Left forelimb (tissue), 1 donor: ENCODE results near the gene COL4A3.
A peak's percentile ranks its signal among the peaks of the same experiment; 100 is the strongest.

ENCODE experiments used
- DNase-seq: peaks from one replicate; pipeline ENCODE4 v3.0.0-alpha.2; 2018; ENCODE audit warnings: low spot score

COL4A3 gene

DNA sequence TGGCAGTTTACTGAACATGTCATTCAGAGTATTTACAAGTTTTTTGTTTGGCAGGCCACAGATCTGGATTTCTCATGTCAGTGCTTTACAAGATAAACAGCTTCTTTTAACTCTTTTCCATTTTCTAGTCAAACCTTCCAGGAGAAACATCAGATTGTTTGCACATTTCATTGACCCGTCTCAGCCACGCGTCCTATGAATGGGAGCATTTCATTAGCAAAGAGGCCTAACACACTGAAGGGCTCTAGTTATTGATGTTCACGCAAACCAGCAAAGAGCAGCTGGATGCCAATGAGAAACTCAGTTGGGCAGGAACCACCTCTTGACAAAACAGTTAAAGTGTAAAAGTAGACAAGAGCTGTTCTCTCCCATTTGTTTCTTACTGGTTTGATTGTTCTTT lies 131.4 kb downstream of the COL4A3 start:
- no peak for DNase-seq

DNA sequence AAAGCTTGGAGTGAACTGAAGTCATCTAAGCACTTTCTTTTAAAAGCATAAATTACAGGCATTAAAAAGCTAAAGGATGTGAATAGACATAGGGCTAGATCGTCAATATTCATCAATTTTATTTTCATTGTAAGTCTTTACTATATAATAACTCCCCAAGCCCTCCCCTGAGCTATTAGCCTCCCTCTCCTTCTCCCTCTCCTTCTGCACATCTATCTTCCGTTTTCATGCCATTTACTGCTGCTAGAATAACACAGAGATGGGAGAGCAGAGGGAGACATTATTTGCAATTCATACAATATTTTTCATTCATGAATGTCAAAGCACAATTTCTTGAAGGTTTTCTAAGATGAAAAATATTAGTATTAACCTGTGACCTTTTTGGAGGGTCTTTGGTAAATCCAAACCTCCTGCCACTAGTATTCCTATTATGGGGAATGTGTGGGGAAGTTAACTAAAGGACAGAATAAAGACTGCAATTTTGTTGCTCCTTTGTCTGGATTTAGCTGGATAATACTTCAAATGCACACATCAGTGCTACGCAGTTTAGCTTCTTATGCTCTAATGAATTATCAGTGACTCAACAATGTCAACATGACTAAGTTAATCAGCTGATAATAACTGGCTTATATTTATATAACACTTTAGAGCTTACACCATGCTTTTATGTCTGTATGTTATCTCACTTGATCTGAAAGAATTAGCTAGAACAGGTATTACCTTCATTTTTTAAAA lies 132.4 kb downstream of the COL4A3 start:
- DNase-seq = no peak

DNA sequence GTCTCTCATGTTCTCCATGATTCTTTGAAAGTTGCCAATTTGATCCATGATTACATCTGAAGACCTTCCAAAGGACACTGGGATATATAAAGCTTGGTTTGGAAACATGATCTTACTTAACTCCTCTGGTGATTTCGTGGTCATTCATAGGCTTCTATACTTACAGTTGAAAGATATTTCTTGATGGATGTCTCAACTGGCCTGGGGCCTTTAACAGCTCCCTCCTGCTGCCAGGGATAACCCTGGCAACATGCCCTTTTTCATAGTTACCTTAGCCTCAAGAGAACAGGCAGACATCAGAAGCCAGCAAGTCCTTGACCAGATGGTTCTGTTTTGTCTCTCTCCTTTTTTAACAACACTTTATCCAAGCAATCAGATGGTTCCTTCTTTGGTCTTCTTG lies 137.1 kb downstream of the COL4A3 start:
- no peak for DNase-seq

DNA sequence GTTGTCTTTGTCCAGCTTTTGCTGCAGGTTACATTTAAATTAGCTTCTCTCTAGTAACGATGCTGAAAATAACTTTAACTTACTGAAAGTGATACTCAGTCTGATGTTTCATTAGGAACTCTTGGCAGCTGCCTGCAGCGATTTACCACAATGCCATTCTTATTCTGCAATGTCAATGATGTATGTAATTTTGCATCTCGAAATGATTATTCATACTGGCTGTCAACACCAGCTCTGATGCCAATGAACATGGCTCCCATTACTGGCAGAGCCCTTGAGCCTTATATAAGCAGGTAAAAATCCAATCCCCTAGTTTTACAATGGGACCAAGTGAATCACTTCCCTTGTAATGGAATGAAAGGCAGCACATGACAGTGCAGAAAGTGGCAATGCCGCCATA lies 144.4 kb downstream of the COL4A3 start:
- no peak for DNase-seq

GRCh38 chr2:227310756-227311110 lies 146.3 kb downstream of the COL4A3 start:
- DNase-seq = no peak

- no peak for DNase-seq
These were observed 147.6 kb downstream of the COL4A3 start for GRCh38 chr2:227311861-227312506.

DNA sequence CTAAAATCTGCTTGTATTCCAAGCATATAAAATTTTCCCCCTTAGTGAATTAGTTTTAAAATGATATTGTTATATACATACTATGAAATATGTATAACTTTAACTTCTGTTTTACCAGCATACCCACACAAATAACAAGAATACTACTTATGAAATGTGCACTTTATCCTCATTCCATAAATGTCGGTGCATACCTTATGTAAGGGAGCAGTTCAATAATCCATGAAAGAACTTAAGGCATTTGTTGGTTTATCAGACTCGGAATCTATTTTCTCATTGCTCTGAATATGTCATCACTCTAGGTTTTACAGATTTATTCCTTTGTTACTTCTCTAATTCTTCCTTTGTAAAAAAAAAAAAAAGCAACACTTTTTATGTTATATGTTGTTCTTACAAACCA lies 148.2 kb downstream of the COL4A3 start:
- no peak for DNase-seq

DNA sequence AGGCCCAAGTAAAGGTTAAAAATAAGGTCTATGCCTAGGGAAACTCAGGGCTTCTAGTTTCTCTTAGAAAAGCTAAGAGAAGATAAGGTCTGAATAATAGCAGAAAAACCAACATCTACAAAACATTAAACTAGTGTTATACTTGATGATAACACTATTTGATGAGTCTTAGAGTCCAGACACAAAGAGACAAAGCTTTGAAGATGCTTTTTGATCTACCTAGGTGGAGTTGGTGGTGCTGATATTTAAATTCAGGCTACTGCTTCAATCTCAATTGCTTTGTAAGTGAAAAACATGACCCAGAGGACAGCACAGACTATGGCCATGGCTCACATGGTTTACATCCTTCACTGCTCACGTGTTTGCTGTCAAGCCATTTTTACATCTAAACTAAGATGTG lies 148.9 kb downstream of the COL4A3 start:
- DNase-seq = no peak

DNA sequence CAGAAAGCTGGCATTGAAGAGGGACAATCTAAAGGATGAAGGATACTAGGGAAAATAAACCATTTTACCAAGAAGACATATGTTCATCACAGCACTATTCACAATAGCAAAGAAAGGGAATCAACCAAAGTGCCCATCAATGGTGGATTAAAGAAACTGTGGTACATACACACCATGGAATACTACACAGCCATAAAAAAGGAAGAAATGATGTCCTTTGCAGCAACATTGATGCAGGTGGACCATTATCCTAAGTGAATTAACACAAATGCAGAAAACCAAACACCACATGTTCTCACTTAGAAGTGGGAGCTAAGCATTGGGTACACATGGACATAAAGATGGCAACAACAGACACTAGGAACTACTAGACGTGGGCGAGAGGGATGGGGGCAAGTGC lies 153.4 kb downstream of the COL4A3 start:
- no peak for DNase-seq

GRCh38 chr2:227320305-227321094 lies 156.1 kb downstream of the COL4A3 start:
- DNase-seq = no peak

GRCh38 chr2:227322530-227323205 lies 158.2 kb downstream of the COL4A3 start:
- no peak for DNase-seq

DNA sequence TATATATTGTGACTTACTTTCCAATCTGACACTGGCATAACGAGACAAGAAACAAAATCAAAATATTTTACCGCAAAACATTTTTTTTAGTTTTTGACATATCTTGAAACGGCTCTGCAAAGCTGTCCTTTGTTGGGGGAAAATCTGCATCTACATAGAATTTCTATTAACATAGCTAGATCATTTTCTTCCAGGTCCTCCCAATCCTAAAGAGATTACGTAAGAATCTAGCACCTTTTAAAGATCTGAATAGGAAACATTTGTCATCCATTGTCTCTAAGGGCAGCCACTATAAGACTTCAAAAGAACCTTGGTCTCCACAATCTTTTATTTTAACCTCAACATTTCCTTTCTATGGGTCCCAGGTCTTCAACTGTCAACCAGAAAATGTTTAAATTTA lies 159.4 kb downstream of the COL4A3 start:
- no peak for DNase-seq

DNA sequence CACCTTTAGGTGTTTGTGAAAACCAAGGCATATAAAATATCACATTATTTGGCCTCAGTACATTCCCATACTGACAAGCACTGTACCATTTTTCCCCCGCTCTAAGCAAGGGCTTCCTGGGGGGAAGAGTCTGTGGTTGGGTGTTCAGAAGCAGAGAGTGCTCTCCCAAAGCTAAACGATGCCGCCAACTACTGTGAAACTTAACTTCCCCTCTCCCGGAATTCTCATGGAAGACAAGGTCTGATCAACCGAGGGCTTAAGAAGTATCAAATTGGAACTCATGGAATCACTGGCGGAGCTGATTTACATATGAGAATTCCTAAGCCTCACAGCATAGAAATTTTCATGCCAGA lies 160.2 kb downstream of the COL4A3 start:
- DNase-seq = no peak

- peak; percentile 92 for DNase-seq
These were observed 160.8 kb downstream of the COL4A3 start, which contains the start of gene MFF for GRCh38 chr2:227324995-227325838. TSS of gene MFF (plus strand) at chr2:227325251. CDS start at chr2:227330666, 5,415 bp downstream.

DNA sequence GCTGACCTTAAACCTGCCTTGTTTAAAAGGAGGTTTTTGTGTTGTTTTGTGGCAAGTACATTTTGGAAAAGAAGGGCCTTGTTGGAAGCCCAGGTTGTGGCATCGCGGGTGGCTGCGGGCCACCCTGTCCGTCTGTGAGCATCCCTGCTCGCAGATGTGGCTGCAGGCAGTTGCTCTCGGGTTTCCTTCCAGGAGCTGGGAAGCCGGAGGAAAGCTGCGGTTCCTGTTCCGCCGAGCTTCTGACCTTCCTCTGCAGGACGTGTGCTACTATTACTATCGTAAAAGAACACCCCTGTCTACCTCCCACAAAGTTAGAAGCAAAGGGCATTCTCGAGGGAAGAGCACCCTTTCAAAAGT lies 161.4 kb downstream of the COL4A3 start:
- peak; percentile 64 for DNase-seq

DNA sequence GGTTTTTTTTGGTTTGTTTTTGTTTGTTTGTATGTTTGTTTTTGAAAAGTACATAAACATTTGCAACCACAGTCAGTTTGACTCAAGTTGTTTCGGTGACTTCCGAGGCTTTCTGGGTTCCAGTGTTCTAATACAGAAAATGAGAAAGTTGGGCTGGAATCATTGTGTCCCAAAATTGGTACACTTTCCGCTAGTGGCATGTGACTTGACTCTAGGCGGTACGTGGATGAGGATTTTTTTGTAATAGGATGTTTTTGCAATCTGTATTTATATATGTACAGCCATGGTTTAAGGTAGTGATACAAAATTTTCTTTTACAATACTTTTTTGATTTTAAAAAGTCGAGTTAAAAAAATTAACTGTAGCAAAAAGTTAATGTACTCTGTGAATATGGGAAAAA lies 162.4 kb downstream of the COL4A3 start:
- no peak for DNase-seq

- no peak for DNase-seq
These were observed 171.3 kb downstream of the COL4A3 start for GRCh38 chr2:227335713-227336112.

- no peak for DNase-seq
These were observed 173.0 kb downstream of the COL4A3 start for GRCh38 chr2:227337442-227337841.

DNA sequence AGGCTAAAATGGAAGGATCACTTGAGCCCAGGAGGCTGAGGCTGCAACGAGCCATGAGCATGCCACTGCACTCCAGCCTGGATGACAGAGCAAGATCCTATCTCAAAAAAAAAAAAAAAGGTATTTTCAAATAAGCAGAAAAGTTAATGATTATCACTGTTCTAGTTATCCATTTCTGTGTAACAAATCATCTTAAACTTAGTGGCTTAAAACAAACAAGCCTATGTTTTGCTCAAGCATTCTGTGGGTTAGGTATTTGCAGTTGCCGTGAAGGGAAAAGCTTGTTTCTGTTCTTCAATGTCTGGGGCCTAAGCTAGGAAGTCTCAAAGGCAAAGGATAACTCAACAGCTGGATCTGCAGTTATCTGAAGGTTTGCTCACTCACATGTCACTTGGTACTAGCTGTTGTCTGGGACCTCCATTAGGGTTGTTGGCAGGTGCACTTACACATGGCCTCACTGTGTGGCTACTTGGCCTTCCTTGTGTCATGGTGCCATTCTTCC lies 174.7 kb downstream of the COL4A3 start:
- DNase-seq = no peak

DNA sequence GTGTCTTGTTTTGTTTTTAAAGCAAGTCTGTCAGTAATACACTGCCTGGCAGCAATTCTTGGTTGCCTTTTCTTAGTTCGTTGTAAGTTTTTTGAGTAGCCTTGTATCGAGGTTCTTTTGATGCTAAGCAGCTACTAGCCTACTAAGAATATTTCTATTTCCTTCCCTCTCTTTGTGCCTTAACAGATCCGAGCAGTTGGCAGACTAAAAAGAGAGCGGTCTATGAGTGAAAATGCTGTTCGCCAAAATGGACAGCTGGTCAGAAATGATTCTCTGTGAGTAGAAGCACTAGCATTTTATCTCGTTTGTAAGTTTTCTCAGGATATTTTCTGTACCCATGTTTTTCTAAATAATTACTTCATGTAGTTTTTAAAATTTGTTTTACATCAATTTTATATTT lies 175.7 kb downstream of the COL4A3 start:
- no peak for DNase-seq

- DNase-seq = no peak
These were observed 177.1 kb downstream of the COL4A3 start for GRCh38 chr2:227341553-227341952.

DNA sequence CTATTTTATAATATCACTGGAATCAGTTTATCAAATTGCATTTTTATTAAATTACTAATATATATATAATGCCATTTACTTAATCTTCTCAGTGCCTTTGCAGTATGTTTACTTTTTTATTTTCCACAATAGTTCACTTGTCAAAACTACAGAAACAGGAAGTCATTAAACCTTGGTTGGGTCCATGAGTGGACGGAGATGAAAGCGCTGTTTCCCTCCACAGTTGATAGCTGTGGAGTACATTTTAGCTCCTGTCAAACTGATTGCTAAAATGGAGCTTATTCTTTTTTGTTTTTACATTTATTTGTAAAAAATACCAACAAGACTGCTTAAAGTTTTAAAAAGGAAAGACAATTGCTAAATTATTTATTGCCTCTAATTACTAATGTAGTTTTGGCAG lies 179.8 kb downstream of the COL4A3 start:
- no peak for DNase-seq
